NK-92 (cell line): Measurements from ENCODE around the gene ADCY4.
"Not testable (repeated sequence)": the region's sequence is repeated elsewhere in the genome, so short reads cannot be mapped to it uniquely, and the experiment has no call there.

Experiments used
- DNase-seq: peaks from one replicate; lab custom pipeline; 2025; ENCODE audit not compliant: unreplicated experiment; lab: John Stamatoyannopoulos, UW

The ADCY4 gene

GRCh38 chr14:24334431-24335291, at the start of gene ADCY4:
Gene ADCY4 (minus strand): TSS chr14:24335071. CDS start chr14:24334652, 419 bp downstream.
- DNase-seq = no peak

- no peak for DNase-seq
These were observed 49.3 kb upstream of the ADCY4 start for GRCh38 chr14:24384169-24384568.

GRCh38 chr14:24382064-24382371, 47.1 kb upstream of the ADCY4 start:
- DNase-seq = no peak

- DNase-seq = no peak
These were observed 46.6 kb upstream of the ADCY4 start for GRCh38 chr14:24381363-24382063.

GRCh38 chr14:24379907-24380730, 45.2 kb upstream of the ADCY4 start:
- DNase-seq = no peak

GRCh38 chr14:24378981-24379906, 44.4 kb upstream of the ADCY4 start:
- no peak for DNase-seq

- no peak for DNase-seq
These were observed 43.5 kb upstream of the ADCY4 start for GRCh38 chr14:24378327-24378726.

GRCh38 chr14:24377657-24378056, 42.8 kb upstream of the ADCY4 start:
- no peak for DNase-seq

GRCh38 chr14:24377126-24377525, 42.3 kb upstream of the ADCY4 start:
- DNase-seq = no peak

- no peak for DNase-seq
These were observed 41.7 kb upstream of the ADCY4 start for GRCh38 chr14:24376448-24377070.

- DNase-seq = no peak
These were observed 38.0 kb upstream of the ADCY4 start for GRCh38 chr14:24372701-24373416.

GRCh38 chr14:24371605-24372004, 36.7 kb upstream of the ADCY4 start:
- DNase-seq = not testable (repeated sequence)

- no peak for DNase-seq
These were observed 35.9 kb upstream of the ADCY4 start for GRCh38 chr14:24370748-24371147.

GRCh38 chr14:24369907-24370687, 35.2 kb upstream of the ADCY4 start:
- DNase-seq = no peak

GRCh38 chr14:24369463-24369862, 34.6 kb upstream of the ADCY4 start:
- no peak for DNase-seq

- no peak for DNase-seq
These were observed 33.8 kb upstream of the ADCY4 start for GRCh38 chr14:24368562-24369252.

GRCh38 chr14:24368212-24368561, 33.3 kb upstream of the ADCY4 start:
- no peak for DNase-seq

- no peak for DNase-seq
These were observed 32.8 kb upstream of the ADCY4 start, which contains the start of gene NFATC4 for GRCh38 chr14:24367514-24368211. Gene NFATC4 (plus strand): TSS chr14:24368184. CDS start chr14:24368341, 157 bp downstream.
